BJ (cell line): ENCODE results near the gene PUS3. TPM values are rescaled to one million over a fixed set of nuclear protein-coding genes. Genes with fewer than 3 reads are reported as not detected.

Experiments
- CTCF ChIA-PET: fragments of 350-600 bp; formaldehyde crosslinking; extraction: SDS; loops from one replicate; lab custom pipeline; 2021; ENCODE audit warnings: antibody characterized with exemption, inconsistent platforms; lab: Yijun Ruan, JAX
- POLR2A ChIA-PET: fragments of 300-600 bp; sonication (Branson Sonifier 250); formaldehyde crosslinking; extraction: SDS; loops from one replicate; lab custom pipeline; 2021; ENCODE audit warnings: antibody characterized with exemption; lab: Charles Lee
- DNase-seq: peaks from one replicate; pipeline ENCODE4 v3.0.0-alpha.2; 2011; ENCODE audit warnings: low read depth
- H3K27me3 ChIP-seq: 2 replicates; pipeline ENCODE4 v1.6.0; 2011; ENCODE audit warnings: low read length; ENCODE audit not compliant: control insufficient read depth, insufficient read depth
- H3K36me3 ChIP-seq: 2 replicates; pipeline ENCODE4 v1.5.1; 2011; ENCODE audit warnings: low read length; ENCODE audit not compliant: control insufficient read depth, insufficient read depth
- H3K4me3 ChIP-seq: 2 replicates; pipeline ENCODE4 v1.5.1; 2011; ENCODE audit warnings: low read depth, mild to moderate bottlenecking, control low read depth, low read length
- CTCF ChIP-seq: IDR thresholded peaks from 2 replicates; pipeline ENCODE4 v1.5.1; 2011; ENCODE audit warnings: low read depth, mild to moderate bottlenecking, control low read depth, inconsistent platforms, low read length, moderate library complexity; ENCODE audit not compliant: insufficient read depth
- polyA plus RNA-seq: library from polyadenylated mRNA; depleted of rRNA; stranded (reverse); fragments of >200 nt; gene quantifications from 2 replicates; pipeline ENCODE4 v1.2.3, GENCODE V29; 2011

PUS3 gene
- polyA plus RNA-seq, 1 experiment: 4.1 TPM

GRCh38 chr11:125943661-125944349, 40.8 kb upstream of the PUS3 start:
- CTCF ChIA-PET: interaction anchor here (0.6 to 4.7 kb wide), 15 partner anchors 13 to 353 kb away, joined by 3 to 40 read pairs (median 3); no protein-coding TSS in a partner anchor
- DNase-seq: no peak
- Histone ChIP-seq H3K36me3 (no peaks in the 10 kb centered on the region), H3K27me3 (peaks cover 1% of the 10 kb centered on the region), H3K4me3 (no peak overlapping the region)
- TF ChIP-seq CTCF: no peak
- POLR2A ChIA-PET: no interaction called here

GRCh38 chr11:125942771-125943428, 39.9 kb upstream of the PUS3 start:
- ChIA-PET CTCF (interaction anchor here (0.6 to 4.7 kb wide), 19 partner anchors 11 to 288 kb away, joined by 3 to 40 read pairs (median 3); partner anchors contain the start of gene CDON), POLR2A (no interaction called here)
- no peak for TF ChIP-seq CTCF
- Histone ChIP-seq H3K27me3 (peaks cover 1% of the 10 kb centered on the region), H3K4me3 (no peak overlapping the region), H3K36me3 (no peaks in the 10 kb centered on the region)
- DNase-seq: no peak

GRCh38 chr11:125941619-125942611, 38.9 kb upstream of the PUS3 start:
- Histone ChIP-seq H3K4me3 (no peak overlapping the region), H3K36me3 (no peaks in the 10 kb centered on the region), H3K27me3 (peaks cover 1% of the 10 kb centered on the region)
- DNase-seq: no peak
- POLR2A ChIA-PET: no interaction called here
- TF ChIP-seq CTCF: peak; percentile 78
- CTCF ChIA-PET: interaction anchor here (0.8 to 4.7 kb wide), 21 partner anchors 10 to 256 kb away, joined by 3 to 40 read pairs (median 6); partner anchors contain the start of genes CDON and HYLS1

DNA sequence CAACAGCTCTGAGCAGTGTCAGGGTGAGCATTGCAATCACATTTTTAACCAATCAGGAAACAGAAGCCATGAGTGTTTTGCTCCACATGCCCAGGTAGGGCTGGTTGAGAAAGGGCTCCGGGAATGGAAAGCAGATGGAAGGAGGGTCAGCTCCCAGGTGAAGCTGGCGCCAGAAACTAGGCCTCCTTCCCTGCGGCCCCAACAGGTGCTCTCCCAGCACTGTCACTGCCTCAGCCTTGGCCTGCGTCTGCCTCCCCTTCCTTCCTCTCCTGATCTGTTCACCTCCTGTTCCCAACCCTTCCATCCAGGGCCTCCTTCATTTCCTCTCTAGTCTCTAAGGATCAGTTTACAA, 38.2 kb upstream of the PUS3 start:
- no peak for TF ChIP-seq CTCF
- H3K27me3 ChIP-seq: peaks cover 1% of the 10 kb centered on the region
- POLR2A ChIA-PET: no interaction called here
- CTCF ChIA-PET: interaction anchor here (1.1 to 4.7 kb wide), 11 partner anchors 9 to 252 kb away, joined by 3 to 40 read pairs (median 6); no protein-coding TSS in a partner anchor
- DNase-seq: no peak
- no peaks in the 10 kb centered on the region for H3K36me3 ChIP-seq
- no peak overlapping the region for H3K4me3 ChIP-seq
